ENCODE data around the gene RRAGD.

GRCh38 chr6:89460713-89461112 lies 48.6 kb upstream of the RRAGD start:
- TF ChIP-seq CTCF (IDR thresholded peaks at IDR 0.05): no peak
- no peak for TF ChIP-seq ZFX (IDR thresholded peaks at IDR 0.05; ENCODE audit: borderline replicate concordance)
